GM18499 (cell line): ENCODE data around the gene BLVRA.

ENCODE experiments used
- ATAC-seq: cut with Tn5 transposase; IDR thresholded peaks from one replicate; pipeline ENCODE4 v1.9.1; 2021; ENCODE audit warnings: moderate number of reproducible peaks; ENCODE audit not compliant: insufficient read depth, unreplicated experiment

BLVRA gene

DNA sequence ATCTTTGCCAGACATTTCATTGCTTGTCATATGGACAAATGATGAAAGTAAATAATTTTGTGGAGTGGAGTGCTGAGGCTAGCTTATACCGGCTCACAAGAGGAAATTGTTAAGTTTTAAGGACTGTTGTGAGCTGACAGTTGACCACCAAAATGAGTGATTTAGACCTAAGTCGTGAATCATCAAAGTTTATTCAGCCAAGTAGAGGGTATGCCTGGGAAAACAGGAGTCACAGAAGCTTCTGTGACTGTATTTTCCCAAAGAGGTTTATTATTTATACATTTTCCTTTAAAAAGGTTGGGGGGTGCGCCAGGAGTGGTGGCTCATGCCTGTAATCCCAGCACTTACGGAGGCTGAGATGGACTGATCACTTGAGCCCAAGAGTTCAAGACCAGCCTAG is 89.0 kb downstream of the BLVRA start:
- ATAC-seq = no peak

DNA sequence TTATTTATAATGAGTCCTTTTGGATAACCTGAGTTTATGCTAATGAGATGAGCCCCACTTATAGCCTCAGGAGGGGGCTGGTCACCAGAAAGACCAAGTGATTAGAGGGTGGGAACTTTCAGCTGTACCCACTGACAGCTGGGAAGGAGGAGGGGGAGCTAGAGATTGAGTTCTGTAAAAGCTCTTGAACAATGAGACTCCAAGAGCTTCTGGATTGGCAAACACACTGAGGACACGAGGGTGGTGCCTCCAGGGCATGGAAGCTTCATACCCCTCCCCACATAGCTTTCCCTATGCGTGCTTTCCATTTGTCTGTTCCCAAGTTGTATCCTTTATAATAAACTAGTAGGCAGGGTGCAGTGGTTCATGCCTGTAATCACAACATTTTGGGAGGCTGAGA is 90.6 kb downstream of the BLVRA start:
- ATAC-seq = no peak

- no peak for ATAC-seq
Measured at GRCh38 chr7:43850348-43851116, 92.1 kb downstream of the BLVRA start.

DNA sequence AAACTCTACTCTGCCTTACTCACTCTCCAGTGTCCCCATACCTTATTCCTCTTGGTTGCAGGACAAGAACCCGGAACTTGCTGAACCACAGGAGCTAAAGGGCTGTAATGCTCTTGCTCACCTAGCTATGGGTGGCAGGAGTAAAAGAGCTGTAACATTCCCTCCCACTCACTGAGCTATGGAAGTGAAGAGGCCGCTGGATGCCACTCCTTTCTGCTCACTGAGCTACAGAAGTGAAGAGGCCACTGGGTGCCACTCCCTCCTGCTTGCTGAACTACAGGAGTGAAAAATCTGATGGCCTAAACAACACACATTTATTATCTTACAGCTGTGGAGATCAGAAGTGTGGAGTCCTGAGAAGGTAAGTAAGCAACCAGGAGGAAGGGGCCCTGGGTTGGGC is 93.3 kb downstream of the BLVRA start:
- ATAC-seq = no peak

- ATAC-seq = no peak
Measured at GRCh38 chr7:43855176-43855575, 96.7 kb downstream of the BLVRA start.

- ATAC-seq = no peak
Measured at GRCh38 chr7:43856316-43856715, 97.8 kb downstream of the BLVRA start.
